ENCODE measurements around the gene RAD54L.

DNA sequence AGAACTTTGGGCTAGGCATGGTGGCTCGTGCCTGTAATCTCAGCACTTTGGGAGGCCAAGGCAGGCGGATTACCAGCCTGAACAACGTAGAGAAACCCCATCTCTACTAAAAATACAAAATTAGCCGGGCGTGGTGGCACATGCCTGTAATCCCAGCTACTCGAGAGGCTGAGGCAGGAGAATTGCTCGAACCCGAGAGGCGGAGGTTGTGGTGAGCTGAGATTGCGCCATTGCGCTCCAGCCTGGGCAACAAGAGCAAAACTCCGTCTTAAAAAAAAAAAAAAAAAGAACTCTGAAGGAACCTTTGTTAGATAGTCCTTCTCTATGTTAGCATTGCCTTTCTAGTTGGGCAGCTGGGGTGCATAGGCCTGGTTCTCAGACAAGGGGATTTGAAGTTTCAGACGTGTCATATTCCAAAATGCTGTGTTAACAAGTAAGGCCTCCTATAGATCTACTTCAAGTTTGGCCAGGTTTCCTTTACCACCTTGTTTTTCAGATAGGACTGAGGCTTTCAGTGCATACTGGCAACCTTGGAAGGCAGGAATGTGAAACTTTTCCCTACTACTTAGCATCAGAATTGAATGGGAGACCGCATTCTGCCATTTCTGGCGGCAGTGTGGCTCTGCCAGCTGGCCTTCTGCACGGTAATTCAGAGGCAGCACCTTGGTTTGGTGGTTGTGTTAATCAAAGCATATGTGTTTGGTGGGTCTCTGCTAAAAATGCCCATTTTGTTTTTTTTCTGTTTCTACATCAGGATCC lies 62.0 kb downstream of the RAD54L start:
- TF ChIP-seq, protein P1, sequence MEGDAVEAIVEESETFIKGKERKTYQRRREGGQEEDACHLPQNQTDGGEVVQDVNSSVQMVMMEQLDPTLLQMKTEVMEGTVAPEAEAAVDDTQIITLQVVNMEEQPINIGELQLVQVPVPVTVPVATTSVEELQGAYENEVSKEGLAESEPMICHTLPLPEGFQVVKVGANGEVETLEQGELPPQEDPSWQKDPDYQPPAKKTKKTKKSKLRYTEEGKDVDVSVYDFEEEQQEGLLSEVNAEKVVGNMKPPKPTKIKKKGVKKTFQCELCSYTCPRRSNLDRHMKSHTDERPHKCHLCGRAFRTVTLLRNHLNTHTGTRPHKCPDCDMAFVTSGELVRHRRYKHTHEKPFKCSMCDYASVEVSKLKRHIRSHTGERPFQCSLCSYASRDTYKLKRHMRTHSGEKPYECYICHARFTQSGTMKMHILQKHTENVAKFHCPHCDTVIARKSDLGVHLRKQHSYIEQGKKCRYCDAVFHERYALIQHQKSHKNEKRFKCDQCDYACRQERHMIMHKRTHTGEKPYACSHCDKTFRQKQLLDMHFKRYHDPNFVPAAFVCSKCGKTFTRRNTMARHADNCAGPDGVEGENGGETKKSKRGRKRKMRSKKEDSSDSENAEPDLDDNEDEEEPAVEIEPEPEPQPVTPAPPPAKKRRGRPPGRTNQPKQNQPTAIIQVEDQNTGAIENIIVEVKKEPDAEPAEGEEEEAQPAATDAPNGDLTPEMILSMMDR (IDR thresholded peaks at IDR 0.05; ENCODE audit: poor library complexity): no peak
- no peak for TF ChIP-seq EZH2phosphoT487 (IDR thresholded peaks at IDR 0.05; ENCODE audit: low read depth, severe bottlenecking, unreplicated experiment)
- TF ChIP-seq EZH2 (IDR thresholded peaks at IDR 0.05; ENCODE audit: borderline replicate concordance): no peak

Data from hepatocyte (in vitro differentiated cells).